ENCODE results near the gene RNF150.
"Not testable (repeated sequence)": the region's sequence is repeated elsewhere in the genome, so short reads cannot be mapped to it uniquely, and the experiment has no call there.

Gene RNF150

DNA sequence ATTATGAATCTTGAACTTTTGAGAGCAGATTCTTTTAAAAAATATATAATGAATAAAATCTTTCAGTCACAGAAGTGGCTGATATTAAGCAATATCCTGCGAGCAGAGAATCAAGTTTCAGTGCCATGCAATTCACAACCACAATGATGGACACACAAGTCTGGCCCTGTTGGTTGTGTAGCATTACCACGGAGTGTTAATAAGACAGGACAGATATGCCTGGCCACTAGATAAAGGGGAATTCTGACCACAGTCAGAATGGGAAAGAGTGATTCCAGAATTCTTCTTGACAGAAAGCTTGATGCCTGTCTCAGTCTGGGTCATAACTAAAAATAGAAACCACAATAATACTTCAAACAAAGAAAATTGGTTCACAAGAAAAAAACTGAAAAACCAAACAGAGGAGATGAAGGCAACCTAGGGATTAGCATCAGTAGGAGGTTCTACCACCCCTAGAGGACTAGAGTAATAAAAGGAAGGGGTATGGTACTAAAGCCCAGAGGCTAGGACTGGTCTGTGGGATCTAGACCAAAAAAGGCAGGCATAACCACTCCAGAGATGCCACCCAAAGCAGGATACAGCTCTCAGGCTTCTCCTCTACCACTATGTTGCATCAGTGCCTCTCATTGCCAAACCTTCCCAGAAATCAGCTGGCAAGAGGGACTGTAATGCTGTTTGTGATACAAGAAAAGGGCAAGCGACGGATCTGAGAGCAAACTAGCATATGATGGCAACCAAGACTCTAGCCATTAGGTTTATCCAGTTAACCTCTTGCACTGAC is 59.0 kb downstream of the RNF150 start:
- no peak for FAIRE-seq

DNA sequence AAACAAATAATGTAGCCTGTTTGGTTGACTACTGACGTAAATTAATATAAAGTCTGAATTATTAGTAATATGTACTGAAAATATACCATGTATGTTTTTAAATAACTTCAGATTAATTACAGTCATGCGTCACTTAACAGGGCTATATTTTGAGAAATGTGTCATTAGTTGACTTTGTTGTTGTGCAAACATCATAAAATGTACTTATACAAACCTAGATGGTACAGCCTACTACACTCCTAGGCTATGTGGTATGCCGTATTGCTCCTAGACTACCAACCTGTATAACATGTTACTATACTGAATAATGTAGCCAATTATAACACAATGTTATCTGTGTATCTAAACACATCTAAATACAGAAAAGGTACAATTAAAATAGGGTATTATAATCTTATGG is 66.6 kb downstream of the RNF150 start:
- no peak for FAIRE-seq

DNA sequence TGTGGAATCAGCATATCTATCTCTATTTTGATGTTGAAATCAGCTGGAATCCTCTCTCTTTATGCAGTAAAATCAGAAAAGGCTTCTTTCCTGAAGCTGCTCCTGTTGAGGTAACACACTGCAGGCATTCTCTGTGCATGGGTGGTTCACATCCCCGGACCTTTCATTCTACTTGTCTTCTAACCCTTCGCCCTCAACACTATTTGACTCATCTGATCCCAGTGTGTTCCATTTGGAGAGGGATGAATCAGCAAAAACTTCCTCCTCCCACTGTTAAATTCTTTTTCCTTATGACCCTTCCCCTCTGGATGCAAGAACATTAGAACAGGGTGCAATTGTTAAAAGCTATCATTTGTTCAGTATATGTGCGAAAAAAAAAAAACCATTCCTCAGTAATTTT is 67.4 kb downstream of the RNF150 start:
- no peak for FAIRE-seq

DNA sequence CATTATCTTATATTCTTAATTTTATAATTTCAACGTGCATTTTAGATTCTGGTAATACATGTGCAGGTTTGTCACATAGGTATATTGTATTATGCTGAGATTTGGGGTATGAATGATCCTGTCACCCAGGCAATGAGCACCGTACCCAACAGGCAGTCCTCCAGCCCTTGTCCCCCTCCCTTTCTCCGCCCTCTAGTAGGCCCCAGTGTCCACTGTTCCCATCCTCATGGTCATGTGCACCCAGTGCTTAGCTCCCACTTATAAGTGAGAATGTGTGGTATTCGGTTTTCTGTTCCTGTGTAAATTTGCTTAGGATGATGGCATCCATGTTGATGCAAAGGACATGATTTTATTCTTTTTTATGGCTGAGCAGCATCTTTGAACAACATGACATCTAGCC is 70.6 kb downstream of the RNF150 start:
- no peak for FAIRE-seq

DNA sequence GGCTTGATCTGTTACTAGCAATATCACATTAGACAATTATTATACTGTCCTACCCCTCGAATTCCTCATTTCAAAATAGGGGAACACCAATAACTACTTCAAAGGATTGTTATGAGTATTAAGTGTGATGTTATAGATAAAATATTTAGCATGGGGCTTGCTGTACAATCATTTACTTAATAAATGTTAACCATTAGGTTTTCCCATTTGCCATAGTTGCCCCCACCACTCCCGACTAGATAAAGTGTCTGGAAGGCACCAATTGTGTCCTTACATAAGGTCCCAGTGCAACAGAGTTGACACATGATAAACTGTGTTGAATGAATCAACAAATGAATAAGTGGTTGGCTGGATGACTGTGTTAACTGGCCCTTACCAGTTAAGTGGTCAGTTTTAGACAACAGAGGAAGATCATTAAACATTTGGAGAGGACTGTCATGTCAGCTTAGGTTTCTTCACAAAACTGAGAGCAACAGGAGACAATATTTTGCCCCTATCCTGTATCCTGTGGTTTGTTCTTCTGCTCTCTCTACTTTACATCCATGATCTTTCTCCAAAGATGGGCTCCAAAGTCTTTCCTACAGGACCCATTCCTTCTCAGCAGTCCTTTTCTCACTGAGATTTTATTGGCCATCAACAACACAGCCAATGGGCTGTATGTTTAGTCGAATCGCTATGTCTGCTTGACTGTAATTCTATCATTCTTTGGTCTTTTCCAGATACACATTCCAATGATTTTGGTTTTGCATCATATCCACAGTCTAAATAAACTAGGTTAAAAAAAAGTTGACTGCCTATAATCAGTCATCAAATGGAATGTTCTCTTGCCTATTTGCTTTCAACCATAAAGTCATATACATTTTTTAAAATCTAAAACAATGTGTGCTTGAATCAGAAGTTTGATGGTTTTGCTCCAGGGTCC is 74.4 kb downstream of the RNF150 start:
- FAIRE-seq, result no peak

DNA sequence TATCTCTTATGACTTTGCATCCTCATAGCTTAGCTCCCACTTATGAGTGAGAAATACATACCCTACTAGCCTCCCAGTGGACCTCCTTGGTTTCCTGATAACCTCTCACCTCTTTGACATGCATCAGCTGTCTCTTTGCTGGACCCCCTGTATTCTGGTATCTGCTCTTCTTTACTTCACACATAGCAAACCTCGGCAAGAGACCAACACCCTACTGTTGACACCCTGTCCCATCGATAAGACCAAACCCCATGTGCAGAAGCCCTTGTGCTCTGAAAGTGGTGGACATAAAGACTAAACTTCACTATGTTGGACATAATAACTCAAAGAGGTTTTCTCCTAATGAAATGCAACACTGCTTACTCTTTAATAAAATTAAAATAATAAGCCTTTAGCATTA is 75.7 kb downstream of the RNF150 start:
- no peak for FAIRE-seq

DNA sequence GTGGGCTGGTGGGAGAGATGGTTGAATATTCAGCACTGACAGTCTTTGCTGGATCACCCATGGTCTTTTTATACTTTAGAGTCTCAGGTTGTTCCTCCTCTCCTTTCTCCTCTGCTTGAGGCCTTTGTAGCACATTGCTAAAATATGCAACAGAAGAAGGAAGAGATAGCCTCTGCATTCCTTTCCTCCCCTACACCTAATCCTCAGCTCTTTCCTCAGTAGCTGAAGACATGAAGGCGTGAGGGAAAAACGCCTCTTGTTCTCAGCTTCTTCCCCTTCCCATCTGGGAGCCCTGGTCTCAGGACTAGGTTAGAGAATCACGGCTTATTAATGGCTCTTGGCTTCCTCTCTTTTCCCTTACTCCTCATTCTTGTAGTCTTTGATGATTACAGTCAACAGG is 76.8 kb downstream of the RNF150 start:
- no peak for FAIRE-seq

DNA sequence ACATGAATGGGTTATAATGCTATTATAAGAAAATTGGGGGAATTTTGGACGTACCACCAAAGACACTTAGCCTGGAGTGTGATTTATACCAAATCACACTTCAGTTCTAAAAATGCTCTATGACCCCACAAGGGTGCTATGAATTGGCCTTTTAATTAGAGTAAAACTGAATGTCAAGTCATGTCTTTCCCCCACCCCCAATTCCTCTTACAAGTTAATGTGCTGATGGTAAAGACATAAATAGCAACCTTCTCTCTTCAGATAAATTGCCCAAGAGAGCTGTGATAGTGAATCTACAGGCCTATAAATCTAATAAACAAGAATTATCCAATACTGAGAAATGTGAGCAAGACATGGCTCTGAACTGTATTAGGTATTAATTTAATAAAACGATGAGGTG is 78.8 kb downstream of the RNF150 start:
- FAIRE-seq, result no peak

DNA sequence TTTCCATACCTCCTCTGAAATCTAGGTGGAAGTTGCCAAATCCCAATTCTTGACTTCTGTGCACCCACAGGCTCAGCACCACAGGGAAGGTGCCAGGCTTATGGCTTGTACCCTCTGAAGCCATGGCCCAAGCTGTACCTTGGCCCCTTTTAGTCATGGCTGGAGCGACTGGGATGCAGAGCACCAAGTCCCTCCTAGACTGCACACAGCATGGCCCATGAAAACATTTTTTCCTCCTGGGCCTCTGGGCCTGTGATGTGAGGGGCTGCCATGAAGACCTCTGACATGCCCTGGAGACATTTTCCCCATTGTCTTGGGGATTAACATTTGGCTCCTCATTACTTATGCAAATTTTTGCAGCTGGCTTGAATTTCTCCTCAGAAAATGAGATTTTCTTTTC is 82.3 kb downstream of the RNF150 start:
- not testable (repeated sequence) for FAIRE-seq

DNA sequence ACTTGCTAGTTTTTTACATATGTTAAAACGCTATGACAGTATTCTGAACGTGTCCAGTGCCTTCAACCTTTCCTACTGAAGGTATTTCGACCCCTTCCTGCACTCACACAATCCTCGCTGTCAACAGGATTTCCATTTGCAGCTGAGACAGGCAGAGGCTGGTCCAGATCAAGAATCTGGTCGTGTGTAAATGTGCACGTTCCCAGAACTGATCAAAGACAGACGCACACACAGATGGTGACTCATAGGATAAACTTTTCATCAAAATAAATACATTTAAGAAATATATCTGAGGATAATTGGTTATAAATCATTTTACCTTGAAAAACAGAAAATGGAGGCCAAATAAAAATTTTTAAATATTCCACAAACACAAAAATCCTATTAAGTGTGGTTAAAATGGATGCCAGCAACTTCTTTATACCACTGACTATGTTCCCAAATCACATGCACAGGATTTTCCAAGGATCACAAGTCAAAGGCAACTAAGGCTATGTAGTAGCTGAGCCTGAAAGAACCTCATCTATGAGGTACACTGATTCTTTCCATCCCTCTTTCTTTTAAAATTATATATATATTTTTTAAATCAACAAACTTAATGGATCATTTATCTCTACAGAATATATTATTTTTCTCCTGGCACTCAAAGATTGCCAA is 85.9 kb downstream of the RNF150 start:
- no peak for FAIRE-seq

DNA sequence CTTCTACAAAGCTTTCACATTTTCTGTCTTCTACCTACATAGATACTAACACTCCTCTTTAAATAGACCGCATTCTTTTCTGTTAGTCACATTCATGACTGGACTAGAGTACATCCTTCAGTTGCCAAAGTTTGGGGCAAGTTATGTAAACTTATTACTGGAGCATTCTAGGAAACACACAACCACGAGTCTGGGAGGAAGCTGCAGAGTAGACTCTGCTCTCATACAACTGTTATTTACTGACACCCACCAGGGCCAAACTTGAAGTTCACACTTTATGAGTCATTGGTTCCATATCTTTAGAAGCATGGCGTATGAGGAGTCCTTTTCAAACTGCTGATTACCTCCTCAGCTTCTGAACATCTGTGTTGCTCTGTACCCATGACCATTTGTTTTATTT is 87.0 kb downstream of the RNF150 start:
- FAIRE-seq, result no peak

DNA sequence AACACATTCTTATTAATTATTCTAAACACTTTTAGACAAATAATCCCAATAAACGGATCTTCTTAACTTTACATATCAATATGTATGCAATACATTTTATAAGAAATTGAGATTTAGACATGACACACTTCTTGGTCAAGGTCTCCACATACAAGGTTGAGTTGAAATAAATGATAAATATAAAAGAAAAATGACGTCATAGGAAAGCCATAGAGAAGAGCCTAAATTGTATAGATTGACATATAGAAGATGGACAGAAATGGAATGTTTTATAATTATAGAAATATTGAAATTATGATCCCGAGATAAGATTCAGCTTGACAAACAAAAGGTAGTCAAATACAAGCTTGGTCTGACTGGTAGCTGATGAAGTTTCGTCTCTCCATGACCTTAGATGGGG is 87.4 kb downstream of the RNF150 start:
- FAIRE-seq, result no peak

DNA sequence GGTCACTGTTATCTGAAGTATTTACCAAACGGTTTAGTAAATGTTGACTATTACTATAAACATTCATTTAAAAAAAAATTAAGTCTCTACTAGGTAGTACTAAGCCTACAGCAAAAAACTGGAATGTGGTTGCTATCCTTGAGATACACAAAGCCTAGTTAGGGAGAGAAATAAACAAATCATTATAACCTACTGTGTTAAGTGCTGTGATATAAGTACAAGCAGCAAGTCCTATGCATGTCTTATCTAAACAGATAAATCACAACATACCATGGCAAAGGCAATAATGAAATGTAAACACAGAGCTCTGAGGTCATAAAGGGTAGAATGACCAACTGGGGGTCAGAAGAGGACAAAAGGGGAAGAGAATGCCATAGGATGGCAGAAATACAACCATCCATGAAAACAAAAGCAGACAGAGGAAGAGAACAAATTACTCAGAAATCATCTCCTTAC is 92.2 kb downstream of the RNF150 start:
- no peak for FAIRE-seq

DNA sequence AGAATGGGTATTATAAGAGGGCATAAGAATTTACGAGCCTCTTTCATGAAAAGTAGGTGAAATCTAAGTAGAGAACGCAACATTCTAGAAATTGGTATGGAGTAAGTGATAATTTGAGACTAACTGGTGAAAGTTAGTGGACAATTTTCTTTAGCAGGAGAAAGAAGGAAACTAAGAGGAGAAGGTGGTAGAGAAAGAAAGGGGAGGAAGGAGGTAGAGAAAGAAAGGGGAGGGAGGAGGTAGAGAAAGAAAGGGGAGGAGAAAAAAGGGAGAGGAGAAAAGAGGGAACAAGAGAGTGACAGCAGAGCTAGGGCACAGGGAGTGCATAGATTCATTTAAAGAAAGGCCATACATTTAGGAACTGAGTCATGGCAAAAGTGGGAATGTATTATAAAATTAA is 94.1 kb downstream of the RNF150 start:
- FAIRE-seq, result no peak

DNA sequence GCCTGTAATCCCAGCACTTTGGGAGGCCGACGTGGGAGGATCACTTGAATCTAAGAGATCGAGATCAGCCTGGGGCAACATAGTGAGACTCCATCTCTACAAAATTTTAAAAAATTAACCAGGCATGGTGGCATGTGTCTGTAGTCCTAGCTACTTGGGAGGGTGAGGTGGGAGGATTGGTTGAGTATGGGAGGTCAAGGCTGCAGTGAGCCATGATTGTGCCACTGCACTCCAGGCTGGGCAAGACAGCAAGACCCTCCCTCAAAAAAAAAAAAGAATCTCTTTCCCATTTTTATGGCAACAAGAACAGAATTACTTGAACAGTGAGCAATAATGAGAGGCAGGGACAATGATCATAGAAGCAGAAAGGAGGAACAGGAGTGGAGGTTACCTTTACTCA is 94.8 kb downstream of the RNF150 start:
- no peak for FAIRE-seq

DNA sequence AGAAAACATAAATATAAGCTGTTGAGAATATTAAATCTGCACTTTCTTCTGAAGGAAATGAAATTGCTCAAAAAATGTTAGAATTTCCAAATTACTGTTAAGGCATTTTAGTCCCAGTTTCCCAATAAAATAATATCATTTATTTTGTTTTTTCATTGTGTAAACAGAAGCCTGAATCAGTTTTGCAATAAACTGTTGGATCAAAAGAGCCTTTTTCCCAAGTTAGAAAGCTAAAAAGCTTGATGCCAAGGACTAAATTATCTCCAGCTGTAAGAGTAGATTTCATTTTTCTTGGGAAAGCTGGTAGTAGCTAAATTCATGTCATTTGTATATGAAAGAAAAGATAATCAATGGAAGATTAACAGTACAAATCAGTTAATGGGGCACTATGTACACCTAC is 95.8 kb downstream of the RNF150 start:
- FAIRE-seq, result no peak

DNA sequence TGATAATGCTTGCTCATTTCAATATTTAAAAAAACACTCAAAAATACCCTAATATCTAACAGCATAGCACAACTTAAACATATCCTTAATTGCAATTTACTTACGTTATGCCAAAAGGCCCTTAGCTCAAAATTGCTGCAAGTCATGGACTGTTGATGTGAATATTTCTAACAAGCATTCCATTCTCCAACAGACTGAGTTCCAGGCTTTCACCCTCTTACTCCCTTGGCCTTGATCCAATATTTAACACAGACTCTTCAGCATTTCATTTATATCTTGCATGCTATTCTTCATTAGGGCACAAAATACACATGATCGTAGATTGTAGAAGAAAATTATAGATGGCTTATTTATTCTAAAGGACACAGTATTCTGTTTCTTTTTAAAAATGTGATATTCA is 96.5 kb downstream of the RNF150 start:
- FAIRE-seq, result no peak

DNA sequence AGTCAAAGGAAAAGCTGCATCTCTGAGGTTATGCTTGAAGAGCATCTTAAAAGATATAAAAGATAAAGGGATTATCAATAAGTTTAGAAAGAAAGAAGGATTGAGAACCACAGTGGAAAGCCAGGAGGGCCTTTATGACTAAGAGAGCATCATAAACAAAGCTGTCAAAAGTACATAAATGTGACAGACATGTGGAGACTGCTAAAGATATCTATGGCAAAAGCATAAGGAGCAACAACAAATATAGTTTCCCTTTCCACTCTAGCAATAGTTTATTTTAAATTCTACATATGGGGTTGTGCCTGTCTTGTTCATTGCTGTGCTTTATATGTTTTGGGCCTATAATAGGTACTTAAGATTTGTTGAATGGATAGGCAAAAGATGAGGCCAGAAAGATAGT is 97.3 kb downstream of the RNF150 start:
- no peak for FAIRE-seq

DNA sequence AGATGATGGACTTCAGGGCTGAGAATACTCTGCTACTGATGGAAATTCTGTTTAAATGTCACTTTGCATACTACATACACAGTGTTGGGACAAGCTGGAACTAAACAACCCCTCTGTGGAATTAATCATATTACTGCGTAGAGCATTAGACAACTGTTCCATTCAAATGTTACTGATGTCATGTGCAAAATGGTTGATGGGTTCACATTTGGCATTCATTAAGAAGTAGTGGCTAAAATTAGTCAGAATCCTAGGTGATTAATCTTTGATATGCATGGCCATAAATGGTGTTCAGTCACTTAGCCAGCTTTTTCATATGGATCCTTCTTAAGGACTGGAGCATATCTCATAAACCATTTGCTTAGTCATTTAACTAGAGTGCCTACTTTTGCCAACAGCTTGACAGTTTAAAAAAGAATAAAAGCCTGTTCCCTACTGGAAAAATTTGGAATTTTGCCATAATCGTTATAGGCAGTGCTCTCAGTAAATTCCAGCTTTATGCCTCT is 105.2 kb downstream of the RNF150 start:
- no peak for FAIRE-seq

DNA sequence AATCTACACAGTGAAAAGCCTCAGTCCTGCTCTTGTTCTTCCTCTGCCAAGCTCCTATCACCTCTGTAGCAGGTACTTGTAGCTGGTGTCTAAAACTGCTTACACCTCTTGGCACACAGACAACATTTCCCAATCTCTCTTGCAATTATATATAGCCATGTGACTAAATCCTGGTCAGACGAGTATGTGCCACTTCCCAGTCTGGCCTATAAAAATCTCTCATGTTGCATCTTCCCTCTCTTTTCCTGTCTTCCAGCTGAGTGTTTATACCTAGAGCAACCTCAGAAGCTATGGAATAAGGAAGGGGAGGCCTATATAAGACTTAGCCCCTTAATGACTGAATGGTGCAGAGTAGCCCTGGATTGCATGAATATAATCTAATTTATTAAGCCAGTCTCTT is 105.8 kb downstream of the RNF150 start:
- no peak for FAIRE-seq

DNA sequence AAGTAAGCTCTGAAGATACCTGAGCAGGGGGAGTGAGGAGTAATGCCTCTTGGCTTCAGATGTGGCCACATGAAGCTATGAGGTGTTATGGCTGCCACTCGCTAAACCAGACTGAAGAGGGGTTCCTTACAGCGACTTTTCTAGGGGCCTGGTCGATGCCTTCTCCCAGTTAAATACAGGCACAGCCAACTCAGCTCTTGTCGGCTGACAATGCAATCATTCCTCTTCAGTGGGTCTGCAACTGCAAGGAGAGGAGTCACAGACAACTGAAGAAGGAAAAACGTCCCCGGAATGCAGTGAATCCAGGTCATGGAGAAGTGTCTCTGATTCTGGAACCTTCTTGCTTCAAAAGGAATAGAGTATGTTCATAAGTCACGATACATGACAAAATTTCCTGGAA is 106.4 kb downstream of the RNF150 start:
- FAIRE-seq, result no peak

DNA sequence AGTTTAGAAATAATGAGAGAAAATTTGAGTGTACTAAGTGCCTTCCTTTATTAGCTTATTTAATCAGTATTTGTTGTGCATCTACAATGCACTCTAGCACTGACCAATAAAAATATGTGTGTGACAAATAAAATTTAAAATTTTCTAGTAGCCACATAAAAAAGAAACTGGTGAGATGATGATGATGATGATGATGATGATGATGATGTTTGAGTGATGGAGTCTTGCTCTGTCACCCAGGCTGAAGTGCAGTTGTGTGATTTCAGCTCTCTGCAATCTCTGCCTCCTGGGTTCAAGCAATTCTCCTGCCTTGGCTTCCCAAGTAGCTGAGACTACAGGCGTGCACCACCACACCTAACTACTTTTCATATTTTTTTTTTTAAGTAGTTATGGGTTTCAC is 110.2 kb downstream of the RNF150 start:
- FAIRE-seq, result no peak

DNA sequence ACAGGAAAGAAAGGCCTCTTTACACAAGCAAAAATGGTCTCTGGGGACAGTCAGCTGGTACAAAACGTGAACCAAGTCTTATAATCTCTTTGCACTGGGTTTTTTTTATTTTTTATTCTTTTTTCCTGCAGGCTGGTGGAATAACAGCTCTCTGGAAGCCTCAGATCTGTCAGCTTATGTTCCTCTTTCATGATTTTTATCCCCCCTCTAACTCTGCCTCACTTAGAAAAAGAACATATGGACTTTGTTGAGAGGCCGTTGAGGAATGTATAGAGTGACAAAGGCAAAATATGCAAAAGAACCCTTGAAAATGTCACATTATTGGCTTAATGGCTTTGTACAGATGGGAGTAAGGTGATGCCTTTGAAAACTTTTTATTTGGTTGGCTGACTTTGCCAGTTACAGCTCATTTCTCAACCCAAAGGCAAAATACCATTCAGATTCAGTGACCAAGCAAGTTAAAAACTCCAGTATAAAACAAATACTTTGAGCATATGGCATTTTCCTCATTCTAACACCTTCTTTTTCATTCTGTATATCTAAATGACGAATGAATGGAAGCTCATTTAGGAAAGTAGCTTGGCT is 111.1 kb downstream of the RNF150 start:
- no peak for FAIRE-seq
